GM18907 (cell line): Measurements from ENCODE around the gene CLEC4A.
"Not testable (repeated sequence)": the region's sequence is repeated elsewhere in the genome, so short reads cannot be mapped to it uniquely, and the experiment has no call there.

Experiments used
- ATAC-seq: cut with Tn5 transposase; IDR thresholded peaks from one replicate; pipeline ENCODE4 v1.9.1; 2021; ENCODE audit warnings: mild to moderate bottlenecking, moderate library complexity; ENCODE audit not compliant: unreplicated experiment

CLEC4A gene

GRCh38 chr12:8133636-8134397 is 10.4 kb downstream of the CLEC4A start:
- not testable (repeated sequence) for ATAC-seq

- not testable (repeated sequence) for ATAC-seq
These were observed 11.0 kb downstream of the CLEC4A start for GRCh38 chr12:8134398-8134930.

- ATAC-seq, result not testable (repeated sequence)
These were observed 18.2 kb downstream of the CLEC4A start for GRCh38 chr12:8141647-8142046.

GRCh38 chr12:8143261-8143660 is 19.8 kb downstream of the CLEC4A start:
- no peak for ATAC-seq

GRCh38 chr12:8145754-8146441 is 22.5 kb downstream of the CLEC4A start:
- ATAC-seq, result no peak

GRCh38 chr12:8146442-8146771 is 23.0 kb downstream of the CLEC4A start:
- no peak for ATAC-seq

- ATAC-seq, result no peak
These were observed 31.1 kb downstream of the CLEC4A start for GRCh38 chr12:8154526-8154925.

- ATAC-seq, result no peak
These were observed 33.0 kb downstream of the CLEC4A start for GRCh38 chr12:8156416-8156815.

- no peak for ATAC-seq
These were observed 33.4 kb downstream of the CLEC4A start, which contains the start of gene ZNF705A for GRCh38 chr12:8156845-8157244. ZNF705A (plus strand) TSS chr12:8157015; CDS start chr12:8172626, 15,611 bp downstream.

GRCh38 chr12:8157484-8158198 is 34.2 kb downstream of the CLEC4A start:
- no peak for ATAC-seq

GRCh38 chr12:8172911-8173310 is 49.5 kb downstream of the CLEC4A start:
- not testable (repeated sequence) for ATAC-seq

GRCh38 chr12:8179989-8180585 is 56.7 kb downstream of the CLEC4A start:
- ATAC-seq, result not testable (repeated sequence)

GRCh38 chr12:8181271-8181670 is 57.9 kb downstream of the CLEC4A start:
- ATAC-seq, result not testable (repeated sequence)

GRCh38 chr12:8182923-8183322 is 59.5 kb downstream of the CLEC4A start:
- ATAC-seq, result not testable (repeated sequence)

- not testable (repeated sequence) for ATAC-seq
These were observed 59.9 kb downstream of the CLEC4A start for GRCh38 chr12:8183346-8183745.

GRCh38 chr12:8184206-8184605 is 60.8 kb downstream of the CLEC4A start:
- ATAC-seq, result not testable (repeated sequence)

GRCh38 chr12:8188088-8188487 is 64.7 kb downstream of the CLEC4A start:
- ATAC-seq, result not testable (repeated sequence)
